Kidney (tissue), 14 donors: ENCODE data around the gene MPRIP. TPM values are rescaled to one million over a fixed set of nuclear protein-coding genes. Genes with fewer than 3 reads are reported as not detected.

Experiments used
- DNase-seq, 5 donors: peaks; one replicate each; pipeline ENCODE4 v3.0.0-alpha.2; 2013 to 2020
- FAIRE-seq: peaks from 2 replicates; lab custom pipeline; 2012; peaks lifted over from hg19 to GRCh38; lab: Jason Lieb, UNC
- H3K27ac ChIP-seq, 2 donors: one replicate each; pipeline ENCODE4 v1.7.0; 2013; ENCODE audit warnings: low read depth in 2 of 2, low read length in 2 of 2, inconsistent platforms in 1 of 2
- H3K27me3 ChIP-seq: one replicate; pipeline ENCODE4 v1.7.1; 2013; ENCODE audit warnings: low read length, inconsistent platforms; ENCODE audit not compliant: control insufficient read depth, insufficient read depth
- H3K36me3 ChIP-seq, 3 donors: one replicate each; pipeline versions ENCODE4 v1.7.0 to v1.7.1; 2013; ENCODE audit warnings: low read length in 3 of 3, control low read depth in 1 of 3, inconsistent platforms in 1 of 3; ENCODE audit not compliant: insufficient read depth in 3 of 3, control insufficient read depth in 2 of 3
- H3K4me1 ChIP-seq, 3 donors: one replicate each; pipeline versions ENCODE4 v1.7.0 to v1.7.1; 2013; ENCODE audit warnings: low read length in 3 of 3, inconsistent platforms in 1 of 3, low read depth in 1 of 3; ENCODE audit not compliant: control insufficient read depth in 2 of 3, insufficient read depth in 2 of 3
- H3K4me3 ChIP-seq, 3 donors: one replicate each; pipeline versions ENCODE4 v1.7.0 to v1.8.1; 2013; ENCODE audit warnings: low read length in 3 of 3, control low read depth in 1 of 3, inconsistent platforms in 1 of 3
- H3K9ac ChIP-seq, 3 donors: one replicate each; pipeline versions ENCODE4 v1.7.0 to v1.7.1; 2013; ENCODE audit warnings: low read length in 3 of 3, control low read depth in 1 of 3, inconsistent platforms in 1 of 3
- H3K9me3 ChIP-seq, 3 donors: one replicate each; pipeline versions ENCODE4 v1.7.0 to v1.7.1; 2013; ENCODE audit warnings: low read length in 3 of 3, control low read depth in 1 of 3, inconsistent platforms in 1 of 3; ENCODE audit not compliant: control insufficient read depth in 2 of 3, insufficient read depth in 1 of 3
- intact Hi-C: fragments of 100-400 bp; cut with DNase I; formaldehyde crosslinking; loops from one replicate; pipeline ENCODE4 v1.11.1; 2022
- polyA plus RNA-seq: library from polyadenylated mRNA; stranded (reverse); fragments of 350-450 nt; fragmentation: Illumina TruSeq; extraction: RNeasy Lipid Tissue Mini Kit (QIAGEN cat#74804); gene quantifications from one replicate; pipeline ENCODE4 v1.2.3, GENCODE V29; 2014; ENCODE audit warnings: low read depth, low replicate concordance; ENCODE audit not compliant: insufficient read depth
- total RNA-seq: library from RNA; stranded (reverse); fragmentation: NEBNext Ultra II Directional; extraction: Animal tissue kit (Norgen Biotek cat#: 25700); gene quantifications from one replicate; pipeline ENCODE4 v1.2.1, GENCODE V29; 2021
- TF ChIP-seq, protein P1 (sequence below): IDR thresholded peaks from 3 replicates; pipeline ENCODE4 v1.5.1; 2012; ENCODE audit warnings: mild to moderate bottlenecking, moderate library complexity, borderline replicate concordance; ENCODE audit not compliant: insufficient read depth; ENCODE audit errors: extremely low read depth
- donor health status: control.
- donor health status: control.
- donor health status: control.
- donor health status: control.
- donor health status: control.
- donor health status: DM: yes; HTN: yes; CAD: no.
- donor health status: Normal renal cell carcinoma (clear cell type).

Gene MPRIP
- total and polyA plus RNA-seq, 2 donors from 2014 or later = 120 to 250 TPM

DNA sequence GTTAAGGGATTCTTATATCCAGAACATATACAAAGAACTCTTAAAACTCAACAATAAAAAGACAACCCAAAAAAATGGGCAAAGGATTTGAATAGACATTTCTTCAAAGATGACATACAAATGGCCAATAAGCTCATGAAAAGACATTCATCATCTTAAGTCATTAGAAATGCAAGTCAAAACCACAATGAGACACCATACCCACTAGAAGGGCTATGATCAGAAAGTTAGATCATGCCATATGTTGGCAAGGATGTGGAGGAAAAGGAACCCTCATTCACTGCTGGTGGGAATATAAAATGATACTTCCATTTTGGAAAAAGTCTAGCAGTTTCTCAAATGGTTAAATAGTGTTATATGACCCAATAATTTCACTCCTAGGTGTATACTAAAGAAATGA lies 154.5 kb downstream of the MPRIP start:
- no peak for FAIRE-seq

GRCh38 chr17:17198281-17198680 lies 156.0 kb downstream of the MPRIP start:
- FAIRE-seq (no peak), DNase-seq (no peak)
- intact Hi-C loops = no loop called here
- TF ChIP-seq, protein P1, sequence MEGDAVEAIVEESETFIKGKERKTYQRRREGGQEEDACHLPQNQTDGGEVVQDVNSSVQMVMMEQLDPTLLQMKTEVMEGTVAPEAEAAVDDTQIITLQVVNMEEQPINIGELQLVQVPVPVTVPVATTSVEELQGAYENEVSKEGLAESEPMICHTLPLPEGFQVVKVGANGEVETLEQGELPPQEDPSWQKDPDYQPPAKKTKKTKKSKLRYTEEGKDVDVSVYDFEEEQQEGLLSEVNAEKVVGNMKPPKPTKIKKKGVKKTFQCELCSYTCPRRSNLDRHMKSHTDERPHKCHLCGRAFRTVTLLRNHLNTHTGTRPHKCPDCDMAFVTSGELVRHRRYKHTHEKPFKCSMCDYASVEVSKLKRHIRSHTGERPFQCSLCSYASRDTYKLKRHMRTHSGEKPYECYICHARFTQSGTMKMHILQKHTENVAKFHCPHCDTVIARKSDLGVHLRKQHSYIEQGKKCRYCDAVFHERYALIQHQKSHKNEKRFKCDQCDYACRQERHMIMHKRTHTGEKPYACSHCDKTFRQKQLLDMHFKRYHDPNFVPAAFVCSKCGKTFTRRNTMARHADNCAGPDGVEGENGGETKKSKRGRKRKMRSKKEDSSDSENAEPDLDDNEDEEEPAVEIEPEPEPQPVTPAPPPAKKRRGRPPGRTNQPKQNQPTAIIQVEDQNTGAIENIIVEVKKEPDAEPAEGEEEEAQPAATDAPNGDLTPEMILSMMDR = no peak
- Histone ChIP-seq H3K36me3 (peaks cover 0 to 6% (median 2%) of the 10 kb centered on the region in 3 donors), H3K4me3 (no peak overlapping the region), H3K9me3 (no peaks in the 10 kb centered on the region), H3K9ac (no peak overlapping the region), H3K27ac (no peak overlapping the region), H3K27me3 (no peaks in the 10 kb centered on the region), H3K4me1 (no peaks in the 10 kb centered on the region)

More for the DNA sequence above, 154.5 kb downstream of the MPRIP start:
- H3K27ac ChIP-seq = no peak overlapping the region
- H3K9ac ChIP-seq = no peak overlapping the region
- DNase-seq = no peak
- no peaks in the 10 kb centered on the region for H3K36me3 ChIP-seq
- intact Hi-C loops = no loop called here
- H3K4me1 ChIP-seq = peaks cover 0 to 2% (median 0%) of the 10 kb centered on the region in 3 donors
- no peaks in the 10 kb centered on the region for H3K9me3 ChIP-seq
- TF ChIP-seq, protein P1 = no peak
- no peaks in the 10 kb centered on the region for H3K27me3 ChIP-seq
- no peak overlapping the region for H3K4me3 ChIP-seq

DNA sequence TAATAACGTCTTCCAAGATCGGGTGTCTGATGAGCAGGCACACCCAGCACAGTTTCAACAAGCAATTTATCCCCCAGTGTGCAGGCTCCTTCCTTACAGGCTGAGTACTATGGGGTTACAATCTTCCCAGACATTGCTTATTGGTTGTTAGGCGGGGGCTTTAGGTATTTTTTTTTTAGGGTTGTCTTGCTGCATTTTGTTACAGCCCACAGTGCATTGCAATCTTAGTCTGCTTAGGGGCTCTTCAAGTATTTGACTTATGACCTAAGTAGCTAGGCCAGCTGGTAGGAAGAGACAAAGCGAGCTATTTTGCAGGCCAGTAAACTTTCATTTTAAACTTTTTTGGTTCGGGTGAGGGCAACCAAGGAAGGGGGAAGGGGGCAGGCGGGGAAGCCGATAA lies 158.1 kb downstream of the MPRIP start:
- Histone ChIP-seq H3K36me3 (peaks cover 0 to 6% (median 2%) of the 10 kb centered on the region in 3 donors), H3K9ac (no peak overlapping the region), H3K4me1 (peaks cover 0 to 16% (median 14%) of the 10 kb centered on the region in 3 donors), H3K4me3 (no peak overlapping the region), H3K9me3 (no peaks in the 10 kb centered on the region), H3K27me3 (no peaks in the 10 kb centered on the region), H3K27ac (no peak overlapping the region)
- no peak for FAIRE-seq
- intact Hi-C loops = no loop called here
- peak in 2 of 5 donors; percentile 25 to 47 for DNase-seq
- TF ChIP-seq, protein P1 = no peak

DNA sequence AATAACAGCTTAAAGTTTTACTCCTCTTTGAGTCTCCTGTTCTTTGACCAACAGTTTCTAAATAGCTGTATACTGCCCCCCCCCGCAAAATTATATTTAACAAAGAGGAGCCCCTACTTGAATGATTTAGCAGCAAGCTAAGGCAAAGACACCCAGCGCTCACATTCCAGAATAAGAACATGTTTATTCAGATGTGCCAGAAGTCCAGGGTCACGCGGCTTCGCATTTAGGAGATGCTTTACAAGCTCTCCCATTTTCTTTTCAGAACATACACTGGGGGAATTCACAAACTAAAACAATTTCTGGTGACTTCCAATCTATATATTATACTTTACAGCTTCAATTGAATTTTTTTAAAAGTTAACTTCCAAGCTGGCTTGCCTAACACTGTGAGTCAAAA lies 158.6 kb downstream of the MPRIP start:
- peak in 3 of 5 donors; percentile 26 to 72 (median 31) for DNase-seq
- intact Hi-C loops = no loop called here
- H3K4me1 ChIP-seq = peaks cover 0 to 21% (median 14%) of the 10 kb centered on the region in 3 donors
- no peaks in the 10 kb centered on the region for H3K27me3 ChIP-seq
- H3K36me3 ChIP-seq = peaks cover 0 to 6% (median 2%) of the 10 kb centered on the region in 3 donors
- no peak overlapping the region for H3K27ac ChIP-seq
- TF ChIP-seq, protein P1 = no peak
- H3K9ac ChIP-seq = no peak overlapping the region
- H3K9me3 ChIP-seq = no peaks in the 10 kb centered on the region
- FAIRE-seq = no peak
- H3K4me3 ChIP-seq = no peak overlapping the region
